Common myeloid progenitor, CD34-positive (primary cell): ENCODE data around the gene IRAK1BP1.
"Not testable (repeated sequence)": the region's sequence is repeated elsewhere in the genome, so short reads cannot be mapped to it uniquely, and the experiment has no call there.

Experiments used
- CTCF ChIA-PET: fragments of 350-600 bp; sonication (Branson Sonifier 250); formaldehyde crosslinking; loops from one replicate; lab custom pipeline; 2021; ENCODE audit warnings: antibody characterized with exemption; lab: Charles Lee
- POLR2A ChIA-PET: fragments of 350-600 bp; sonication (Branson Sonifier 250); formaldehyde crosslinking; loops from one replicate; lab custom pipeline; 2021; ENCODE audit warnings: antibody characterized with exemption; lab: Charles Lee
- DNase-seq, 3 donors: peaks; one replicate each; pipeline versions ENCODE4 v3.0.0 to v3.0.0-alpha.2; 2013
- H3K27ac ChIP-seq, 2 experiments: 1 replicate in 1 of 2; 2 replicates in 1 of 2; pipeline ENCODE4 v1.7.0; 2013; ENCODE audit warnings: inconsistent platforms in 2 of 2, low read length in 2 of 2, mild to moderate bottlenecking in 2 of 2, low read depth in 1 of 2, moderate library complexity in 1 of 2; ENCODE audit not compliant: severe bottlenecking in 2 of 2, insufficient read depth in 1 of 2, poor library complexity in 1 of 2
- H3K27me3 ChIP-seq, 5 experiments: replicated peaks in 2 of 5; 1 replicate in 3 of 5; 2 replicates in 2 of 5; pipeline versions ENCODE4 v1.6.1 to v1.7.0; 2013; ENCODE audit warnings: low read length in 4 of 5, mild to moderate bottlenecking in 2 of 5, moderate library complexity in 2 of 5, inconsistent platforms in 1 of 5; ENCODE audit not compliant: insufficient read depth in 5 of 5, control insufficient read depth in 4 of 5
- H3K36me3 ChIP-seq, 4 experiments: 1 replicate in 2 of 4; 2 replicates in 2 of 4; pipeline versions ENCODE4 v1.6.1 to v1.7.0; 2013; ENCODE audit warnings: low read length in 3 of 4, control low read depth in 1 of 4, mild to moderate bottlenecking in 1 of 4; ENCODE audit not compliant: control insufficient read depth in 4 of 4, insufficient read depth in 4 of 4
- H3K4me1 ChIP-seq, 4 experiments: 1 replicate in 3 of 4; 2 replicates in 1 of 4; pipeline versions ENCODE4 v1.6.1 to v1.7.1; 2013; ENCODE audit warnings: low read length in 3 of 4, mild to moderate bottlenecking in 3 of 4, control low read depth in 1 of 4, inconsistent platforms in 1 of 4, moderate library complexity in 1 of 4; ENCODE audit not compliant: control insufficient read depth in 4 of 4, insufficient read depth in 4 of 4; ENCODE audit errors: control extremely low read depth in 1 of 4
- H3K4me3 ChIP-seq, 7 experiments: 1 replicate in 4 of 7; 2 replicates in 3 of 7; pipeline versions ENCODE4 v1.5.1 to v1.7.0; 2013; ENCODE audit warnings: mild to moderate bottlenecking in 7 of 7, low read length in 6 of 7, moderate library complexity in 6 of 7, inconsistent platforms in 2 of 7, low read depth in 2 of 7, control low read depth in 1 of 7; ENCODE audit not compliant: insufficient read depth in 4 of 7, control insufficient read depth in 1 of 7; ENCODE audit errors: extremely low read depth in 1 of 7
- H3K9me3 ChIP-seq, 5 experiments: 1 replicate in 4 of 5; 2 replicates in 1 of 5; pipeline versions ENCODE4 v1.6.1 to v1.7.1; 2013; ENCODE audit warnings: low read length in 4 of 5, mild to moderate bottlenecking in 2 of 5, inconsistent platforms in 1 of 5, low read depth in 1 of 5, moderate library complexity in 1 of 5; ENCODE audit not compliant: control insufficient read depth in 4 of 5, insufficient read depth in 2 of 5; ENCODE audit errors: control extremely low read depth in 1 of 5
- WGBS: methylation state at CpG from one replicate; pipeline ENCODE4 v1.1.5; 2013; ENCODE audit not compliant: insufficient coverage; 5-methylcytosine and 5-hydroxymethylcytosine counted together

IRAK1BP1 gene

GRCh38 chr6:78875505-78875904, 8.2 kb downstream of the IRAK1BP1 start:
- Histone ChIP-seq H3K27ac (no peak overlapping the region), H3K27me3 (no peaks in the 10 kb centered on the region), H3K4me3 (no peak overlapping the region), H3K9me3 (peaks cover 1 to 18% (median 7%) of the 10 kb centered on the region in 5 experiments), H3K4me1 (no peaks in the 10 kb centered on the region), H3K36me3 (peaks cover 5 to 29% (median 9%) of the 10 kb centered on the region in 4 experiments)
- POLR2A ChIA-PET = no interaction called here
- CTCF ChIA-PET = no interaction called here
- WGBS = no CpG with 5 or more reads among the region's 3 CpGs
- DNase-seq = no peak

DNA sequence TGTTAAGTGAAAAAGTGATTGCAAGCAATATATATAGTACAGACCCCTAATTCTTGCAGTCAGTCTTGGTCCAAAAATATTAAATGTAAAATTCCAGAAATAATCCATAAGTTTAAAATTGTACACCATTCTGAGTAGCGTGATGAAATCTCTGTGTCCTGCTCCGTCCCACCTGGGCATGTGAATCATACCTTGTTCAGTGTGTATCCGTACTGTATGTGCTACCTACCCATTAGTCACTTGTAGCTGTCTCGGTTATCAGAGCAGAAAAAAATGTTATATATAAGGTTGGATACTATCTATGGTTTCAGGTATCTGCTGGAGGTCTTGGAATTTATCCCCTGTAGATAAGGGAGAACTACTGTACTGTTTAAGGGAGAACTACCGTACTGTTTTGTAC, 16.3 kb downstream of the IRAK1BP1 start:
- Histone ChIP-seq H3K9me3 (peaks cover 0 to 5% (median 1%) of the 10 kb centered on the region in 5 experiments), H3K27me3 (no peaks in the 10 kb centered on the region), H3K36me3 (peaks cover 0 to 9% (median under 1%) of the 10 kb centered on the region in 4 experiments), H3K4me1 (no peaks in the 10 kb centered on the region), H3K4me3 (no peak overlapping the region), H3K27ac (no peak overlapping the region)
- CTCF ChIA-PET = no interaction called here
- WGBS = 100% methylated on average over 3 of the region's 5 CpGs
- no peak for DNase-seq
- POLR2A ChIA-PET = no interaction called here

GRCh38 chr6:78889901-78890300, 22.6 kb downstream of the IRAK1BP1 start:
- H3K4me1 ChIP-seq, H3K9me3 ChIP-seq, POLR2A ChIA-PET, H3K4me3 ChIP-seq, H3K27me3 ChIP-seq, DNase-seq, H3K27ac ChIP-seq, CTCF ChIA-PET: not testable (repeated sequence)
- no CpG with 5 or more reads among the region's 5 CpGs for WGBS
- H3K36me3 ChIP-seq = peaks cover 0 to 12% (median 0%) of the 10 kb centered on the region in 4 experiments

GRCh38 chr6:78896227-78896626, 28.9 kb downstream of the IRAK1BP1 start:
- Histone ChIP-seq H3K9me3 (peaks cover 0 to 2% (median 0%) of the 10 kb centered on the region in 5 experiments), H3K36me3 (peaks cover 0 to 5% (median 4%) of the 10 kb centered on the region in 4 experiments), H3K27ac (no peak overlapping the region), H3K4me3 (no peak overlapping the region), H3K27me3 (no peaks in the 10 kb centered on the region), H3K4me1 (no peaks in the 10 kb centered on the region)
- no CpG with 5 or more reads among the region's 2 CpGs for WGBS
- ChIA-PET POLR2A (no interaction called here), CTCF (no interaction called here)
- no peak for DNase-seq

GRCh38 chr6:78908621-78909020, 41.3 kb downstream of the IRAK1BP1 start:
- Histone ChIP-seq H3K27me3 (peaks cover 5 to 21% (median 16%) of the 10 kb centered on the region in 5 experiments), H3K4me1 (peaks cover 0 to 10% (median 9%) of the 10 kb centered on the region in 4 experiments), H3K27ac (no peak overlapping the region), H3K4me3 (no peak overlapping the region), H3K36me3 (peaks cover 0 to 6% (median 1%) of the 10 kb centered on the region in 4 experiments), H3K9me3 (no peaks in the 10 kb centered on the region)
- POLR2A ChIA-PET = no interaction called here
- 100% methylated on average over 2 of the region's 2 CpGs for WGBS
- CTCF ChIA-PET = no interaction called here
- no peak for DNase-seq

DNA sequence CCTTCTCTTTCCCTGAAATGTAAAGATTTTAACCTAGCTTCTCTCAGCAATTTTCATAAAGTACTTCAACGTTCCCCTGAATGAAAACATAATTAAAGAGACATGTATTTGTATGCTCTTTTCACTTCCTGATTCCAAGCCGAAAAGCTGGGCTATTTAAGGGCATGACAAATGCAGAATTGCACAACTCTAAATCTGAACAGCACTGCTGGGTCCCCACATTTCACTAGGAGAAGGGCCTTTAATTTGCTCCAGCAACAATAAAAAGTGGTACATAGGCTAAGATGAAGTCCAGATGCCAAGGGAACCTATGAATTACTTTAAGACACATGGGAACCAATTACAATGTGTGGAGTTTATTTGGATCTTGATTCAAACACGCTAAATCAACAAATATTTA, 42.0 kb downstream of the IRAK1BP1 start:
- CTCF ChIA-PET = no interaction called here
- POLR2A ChIA-PET = no interaction called here
- no peak overlapping the region for H3K27ac ChIP-seq

DNA sequence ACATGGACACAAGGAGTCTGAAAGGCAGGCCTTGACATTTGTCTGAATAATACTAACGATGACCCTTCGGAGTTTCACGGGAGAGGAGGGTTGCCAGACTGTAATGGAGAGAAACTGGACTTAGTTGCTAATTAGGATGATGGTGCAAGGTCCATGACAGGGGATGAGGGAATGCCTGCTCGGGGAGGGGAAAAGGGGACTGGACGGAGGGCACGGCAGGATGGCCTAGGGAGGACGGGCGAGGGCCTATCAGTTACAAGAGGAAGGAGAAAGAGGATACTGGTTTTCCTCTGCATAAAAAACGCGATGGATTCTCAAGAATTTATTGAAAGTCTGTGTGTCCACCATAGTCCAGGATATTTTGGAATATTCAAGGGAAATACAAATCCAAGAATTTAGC, 42.7 kb downstream of the IRAK1BP1 start:
- DNase-seq = no peak
- H3K4me3 ChIP-seq = peak overlapping the region in 4 of 7 experiments; percentile 62 to 77 (median 68)
- WGBS = 94% methylated on average over 9 of the region's 10 CpGs
- ChIA-PET POLR2A (no interaction called here), CTCF (no interaction called here)
- no peaks in the 10 kb centered on the region for H3K9me3 ChIP-seq
- H3K27me3 ChIP-seq = peaks cover 5 to 21% (median 16%) of the 10 kb centered on the region in 5 experiments
- H3K36me3 ChIP-seq = no peaks in the 10 kb centered on the region
- H3K4me1 ChIP-seq = peaks cover 0 to 10% (median 9%) of the 10 kb centered on the region in 4 experiments
- no peak overlapping the region for H3K27ac ChIP-seq

More for the DNA sequence above, 42.0 kb downstream of the IRAK1BP1 start:
- no CpG with 5 or more reads among the region's 3 CpGs for WGBS
- H3K4me1 ChIP-seq = peaks cover 0 to 10% (median 9%) of the 10 kb centered on the region in 4 experiments
- H3K9me3 ChIP-seq = no peaks in the 10 kb centered on the region
- DNase-seq = peak in 2 of 3 donors; percentile 41 to 47
- H3K4me3 ChIP-seq = no peak overlapping the region
- peaks cover 5 to 21% (median 16%) of the 10 kb centered on the region in 5 experiments for H3K27me3 ChIP-seq
- no peaks in the 10 kb centered on the region for H3K36me3 ChIP-seq
